Measurements from ENCODE around the gene NEO1.

NEO1 gene

GRCh38 chr15:73127302-73127936 lies 75.2 kb downstream of the NEO1 start:
- TF ChIP-seq GABPA (IDR thresholded peaks at IDR 0.05; ENCODE audit: low read depth), result no peak
- TF ChIP-seq REST (IDR thresholded peaks at IDR 0.05; ENCODE audit: insufficient replicate concordance, low read depth), result no peak
- no peak for TF ChIP-seq POLR2AphosphoS5 (IDR thresholded peaks at IDR 0.05; ENCODE audit: low read depth)
- peak; percentile 98 for TF ChIP-seq CTCF (IDR thresholded peaks at IDR 0.05; ENCODE audit: insufficient read depth, low read length)
- peak; percentile 88 for TF ChIP-seq SPI1 (IDR thresholded peaks at IDR 0.05; ENCODE audit: borderline replicate concordance, low read depth)
- Histone ChIP-seq H3K4me3 (replicated peaks; ENCODE audit: insufficient read depth, low read length) (no peak overlapping the region), H3K27ac (replicated peaks) (no peak overlapping the region), H3K27me3 (ENCODE audit: insufficient read depth, poor library complexity, severe bottlenecking) (no peaks in the 10 kb centered on the region)
- DNase-seq (ENCODE audit: low read depth in 1 of 2, low spot score in 1 of 2), result peak; percentile 8 to 36

GRCh38 chr15:73130830-73131229 lies 78.6 kb downstream of the NEO1 start:
- DNase-seq (ENCODE audit: low read depth in 1 of 2, low spot score in 1 of 2), result no peak

More at GRCh38 chr15:73130830-73131229, 78.6 kb downstream of the NEO1 start:
- TF ChIP-seq REST (IDR thresholded peaks at IDR 0.05; ENCODE audit: insufficient replicate concordance, low read depth) (no peak), GABPA (IDR thresholded peaks at IDR 0.05; ENCODE audit: low read depth) (no peak), CTCF (IDR thresholded peaks at IDR 0.05; ENCODE audit: insufficient read depth, low read length) (no peak), POLR2AphosphoS5 (IDR thresholded peaks at IDR 0.05; ENCODE audit: low read depth) (no peak), SPI1 (IDR thresholded peaks at IDR 0.05; ENCODE audit: borderline replicate concordance, low read depth) (no peak)
- Histone ChIP-seq H3K27me3 (ENCODE audit: insufficient read depth, poor library complexity, severe bottlenecking) (no peaks in the 10 kb centered on the region), H3K4me3 (replicated peaks; ENCODE audit: insufficient read depth, low read length) (no peak overlapping the region), H3K27ac (replicated peaks) (no peak overlapping the region)
